ENCODE data around the gene CCT8. TPM values are rescaled to one million over a fixed set of nuclear protein-coding genes. Genes with fewer than 3 reads are reported as not detected.

CCT8 gene
- total RNA-seq, 1 experiment from 2014 or later: 221 TPM

DNA sequence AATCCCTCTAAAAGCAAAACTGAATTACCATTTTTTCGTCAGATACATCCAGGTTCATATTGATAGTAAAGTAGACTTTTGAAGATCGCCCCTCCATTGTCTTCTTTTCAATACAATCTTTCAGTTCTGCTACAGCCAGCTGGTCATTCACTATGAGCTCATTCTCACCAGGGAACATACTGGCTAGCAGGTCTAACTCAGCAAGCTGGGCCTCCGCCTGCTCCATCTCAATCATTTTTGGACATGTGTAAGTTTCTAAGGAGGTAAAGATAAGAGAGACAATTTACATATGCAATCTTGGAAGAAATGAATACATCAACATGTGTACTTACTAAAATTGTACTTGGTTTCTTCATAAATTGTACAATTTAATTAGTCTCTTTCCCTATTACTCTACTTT lies 65.1 kb downstream of the CCT8 start:
- POLR2A ChIA-PET: interaction anchor here (0.7 to 2.1 kb wide), 3 partner anchors 10 to 134 kb away, joined by 3 to 10 read pairs (median 8); partner anchors contain the start of gene USP16
- Mint-ChIP-seq H3K4me1 (ENCODE audit: insufficient read depth, unreplicated experiment) (no peaks in the 10 kb centered on the region), H3K27ac (ENCODE audit: low read depth, unreplicated experiment) (no peak overlapping the region)

GRCh38 chr21:29007810-29008209 lies 65.6 kb downstream of the CCT8 start:
- no peak overlapping the region for H3K27ac Mint-ChIP-seq (ENCODE audit: low read depth, unreplicated experiment)
- H3K4me1 Mint-ChIP-seq (ENCODE audit: insufficient read depth, unreplicated experiment): no peaks in the 10 kb centered on the region
- TSS peak; percentile 17 for BruUV-seq (replicated peaks)
- peaks cover 35% of the 10 kb centered on the region for H3K36me3 Mint-ChIP-seq (ENCODE audit: insufficient read depth, unreplicated experiment)
- TF ChIP-seq CTCF (IDR thresholded peaks at IDR 0.05; ENCODE audit: unreplicated experiment): no peak
- ChIA-PET POLR2A (interaction anchor here (1.8 to 2.1 kb wide), 2 partner anchors 10 to 17 kb away, joined by 8 to 10 read pairs; partner anchors contain the start of gene USP16), CTCF (no interaction called here)
- H3K27me3 Mint-ChIP-seq (ENCODE audit: insufficient read depth, unreplicated experiment): no peaks in the 10 kb centered on the region
- H3K4me3 Mint-ChIP-seq (ENCODE audit: unreplicated experiment): no peak overlapping the region
- intact Hi-C loops (cut with micrococcal nuclease): no loop called here
- H3K9me3 Mint-ChIP-seq (ENCODE audit: unreplicated experiment): no peaks in the 10 kb centered on the region
- no peak for DNase-seq (ENCODE audit: unreplicated experiment)

More for the DNA sequence above, 65.1 kb downstream of the CCT8 start:
- Mint-ChIP-seq H3K27me3 (ENCODE audit: insufficient read depth, unreplicated experiment) (no peaks in the 10 kb centered on the region), H3K9me3 (ENCODE audit: unreplicated experiment) (no peaks in the 10 kb centered on the region), H3K4me3 (ENCODE audit: unreplicated experiment) (no peak overlapping the region), H3K36me3 (ENCODE audit: insufficient read depth, unreplicated experiment) (peaks cover 35% of the 10 kb centered on the region)
- BruUV-seq (replicated peaks): no TSS peak
- no peak for TF ChIP-seq CTCF (IDR thresholded peaks at IDR 0.05; ENCODE audit: unreplicated experiment)
- intact Hi-C loops (cut with micrococcal nuclease): no loop called here
- CTCF ChIA-PET: interaction anchor here (1.2 kb wide), 1 partner anchor 16 kb away, joined by 4 read pairs; the partner anchor contains the start of gene USP16
- DNase-seq (ENCODE audit: unreplicated experiment): no peak

- CTCF ChIA-PET: no interaction called here
- Mint-ChIP-seq H3K27ac (ENCODE audit: low read depth, unreplicated experiment) (no peak overlapping the region), H3K36me3 (ENCODE audit: insufficient read depth, unreplicated experiment) (peaks cover 35% of the 10 kb centered on the region), H3K4me1 (ENCODE audit: insufficient read depth, unreplicated experiment) (no peaks in the 10 kb centered on the region), H3K4me3 (ENCODE audit: unreplicated experiment) (no peak overlapping the region), H3K9me3 (ENCODE audit: unreplicated experiment) (no peaks in the 10 kb centered on the region), H3K27me3 (ENCODE audit: insufficient read depth, unreplicated experiment) (no peaks in the 10 kb centered on the region)
- no TSS peak for BruUV-seq (replicated peaks)
- DNase-seq (ENCODE audit: unreplicated experiment): no peak
- POLR2A ChIA-PET: interaction anchor here (2.2 to 5.4 kb wide), 2 partner anchors 11 to 17 kb away, joined by 8 to 76 read pairs; partner anchors contain the start of gene RWDD2B
- TF ChIP-seq CTCF (IDR thresholded peaks at IDR 0.05; ENCODE audit: unreplicated experiment): no peak
- intact Hi-C loops (cut with micrococcal nuclease): no loop called here
Observed at GRCh38 chr21:29007135-29007534, 66.3 kb downstream of the CCT8 start.

Other genes with a start within 250 kb of the CCT8 start
- 27.1 and 34.3 TPM in 2 replicates for gene LTN1, start 80.8 kb downstream of the CCT8 start, total RNA-seq (2022)
- 34.1 and 40.8 TPM in 2 replicates for gene RWDD2B, start 54.3 kb downstream of the CCT8 start, total RNA-seq (2022)
- gene USP16, start 49.0 kb downstream of the CCT8 start, total RNA-seq (2022): 28.0 and 39.3 TPM in 2 replicates
- 4.9 and 6.3 TPM in 2 replicates for gene MAP3K7CL, start 57.0 kb upstream of the CCT8 start, total RNA-seq (2022)
- gene BACH1, start 225.3 kb upstream of the CCT8 start, total RNA-seq (2022): 69.3 and 76.6 TPM in 2 replicates

All from MCF 10A (cell line).